IPS-18a (cell line): ENCODE data around the gene UBE2K.
"Not testable (repeated sequence)": the region's sequence is repeated elsewhere in the genome, so short reads cannot be mapped to it uniquely, and the experiment has no call there.

ENCODE experiments used
- H3K27ac ChIP-seq: one replicate; pipeline ENCODE4 v1.5.1; 2013; ENCODE audit warnings: low read length
- H3K27me3 ChIP-seq: one replicate; pipeline ENCODE4 v1.6.1; 2013; ENCODE audit warnings: mild to moderate bottlenecking, low read length; ENCODE audit not compliant: control insufficient read depth, insufficient read depth
- H3K36me3 ChIP-seq: one replicate; pipeline ENCODE4 v1.6.1; 2013; ENCODE audit warnings: low read depth, low read length; ENCODE audit not compliant: control insufficient read depth
- H3K4me1 ChIP-seq: one replicate; pipeline ENCODE4 v1.6.1; 2013; ENCODE audit warnings: low read depth, low read length; ENCODE audit not compliant: control insufficient read depth
- H3K4me3 ChIP-seq: one replicate; pipeline ENCODE4 v1.5.1; 2013; ENCODE audit warnings: low read length
- H3K9ac ChIP-seq: one replicate; pipeline ENCODE4 v1.6.1; 2013; ENCODE audit warnings: mild to moderate bottlenecking, low read length, moderate library complexity
- H3K9me3 ChIP-seq: one replicate; pipeline ENCODE4 v1.6.1; 2013; ENCODE audit warnings: low read depth, low read length; ENCODE audit not compliant: control insufficient read depth

The UBE2K gene

DNA sequence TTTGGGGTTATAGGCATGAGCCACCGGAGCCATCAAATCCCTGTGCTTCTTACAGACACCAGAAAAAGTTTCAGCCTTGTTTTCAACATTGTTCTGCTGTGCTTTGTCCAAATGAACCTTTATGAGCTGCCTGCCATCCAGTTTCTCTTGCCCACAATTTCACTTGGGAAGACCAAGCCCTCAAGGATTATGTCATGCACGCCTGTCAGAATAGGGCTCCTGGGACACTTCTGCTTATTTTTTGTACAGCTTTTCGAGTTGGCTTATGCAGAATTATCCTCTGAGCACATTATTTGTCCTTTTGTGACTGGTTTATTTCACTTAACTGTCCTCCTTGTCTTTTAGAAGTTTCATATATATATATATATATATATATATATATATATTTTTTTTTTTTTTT, 16.2 kb downstream of the UBE2K start:
- Histone ChIP-seq H3K27ac (no peak overlapping the region), H3K9ac (no peak overlapping the region), H3K4me3 (no peak overlapping the region), H3K36me3 (no peaks in the 10 kb centered on the region), H3K4me1 (no peaks in the 10 kb centered on the region), H3K9me3 (no peaks in the 10 kb centered on the region), H3K27me3 (no peaks in the 10 kb centered on the region)

DNA sequence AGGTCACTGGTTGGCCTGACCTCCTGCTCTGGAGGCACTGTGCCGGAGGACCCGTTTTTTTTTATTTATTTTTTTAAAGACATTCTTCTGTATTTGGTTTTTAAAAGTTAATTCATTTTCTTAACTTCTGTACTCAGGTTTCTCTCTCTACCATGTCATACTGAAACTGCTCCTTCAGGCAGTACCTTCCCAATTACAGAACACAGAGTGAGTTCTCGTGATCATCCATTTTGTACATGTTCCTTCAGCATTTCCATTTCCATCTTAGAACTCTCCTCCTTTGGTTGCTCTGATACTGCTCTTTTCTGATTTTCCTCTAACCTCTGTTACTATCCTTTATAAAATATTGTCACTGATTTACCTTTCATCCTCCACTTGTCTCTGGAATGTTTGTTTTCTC, 17.9 kb downstream of the UBE2K start:
- Histone ChIP-seq H3K36me3 (no peaks in the 10 kb centered on the region), H3K9me3 (no peaks in the 10 kb centered on the region), H3K9ac (no peak overlapping the region), H3K4me3 (no peak overlapping the region), H3K27ac (no peak overlapping the region), H3K4me1 (no peaks in the 10 kb centered on the region), H3K27me3 (no peaks in the 10 kb centered on the region)

DNA sequence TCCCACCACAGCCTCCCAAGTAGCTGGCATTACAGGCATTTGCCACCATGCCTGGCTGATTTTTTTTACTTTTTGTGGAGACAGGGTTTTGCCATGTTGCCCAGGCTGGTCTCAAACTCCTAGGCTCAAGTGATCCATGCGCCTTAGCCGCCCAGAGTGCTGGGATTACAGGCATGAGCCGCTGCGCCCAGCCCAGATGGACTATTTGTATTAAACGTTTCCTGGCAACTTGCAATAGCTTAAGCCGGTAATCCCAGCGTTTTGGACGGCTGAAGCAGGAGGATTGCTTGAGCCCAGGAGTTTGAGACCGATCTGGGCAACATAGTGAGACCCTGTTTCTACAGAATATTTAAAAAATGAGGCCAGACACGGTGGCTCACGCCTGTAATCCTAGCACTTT, 18.4 kb downstream of the UBE2K start:
- Histone ChIP-seq H3K4me3 (no peak overlapping the region), H3K9me3 (no peaks in the 10 kb centered on the region), H3K27ac (no peak overlapping the region), H3K36me3 (no peaks in the 10 kb centered on the region), H3K27me3 (no peaks in the 10 kb centered on the region), H3K9ac (no peak overlapping the region), H3K4me1 (no peaks in the 10 kb centered on the region)

DNA sequence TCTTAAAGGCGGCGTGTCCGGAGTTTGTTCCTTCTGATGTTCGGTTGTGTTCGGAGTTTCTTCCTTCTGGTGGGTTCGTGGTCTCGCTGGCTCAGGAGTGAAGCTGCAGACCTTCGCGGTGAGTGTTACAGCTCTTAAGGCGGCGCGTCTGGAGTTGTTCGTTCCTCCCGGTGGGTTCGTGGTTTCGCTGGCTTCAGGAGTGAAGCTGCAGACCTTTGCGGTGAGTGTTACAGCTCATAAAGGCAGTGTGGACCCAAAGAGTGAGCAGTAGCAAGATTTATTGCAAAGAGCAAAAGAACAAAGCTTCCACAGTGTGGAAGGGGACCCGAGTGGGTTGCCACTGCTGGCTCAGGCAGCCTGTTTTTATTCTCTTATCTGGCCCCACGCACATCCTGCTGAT, 19.8 kb downstream of the UBE2K start:
- not testable (repeated sequence) for H3K36me3 ChIP-seq, H3K4me3 ChIP-seq, H3K27me3 ChIP-seq, H3K27ac ChIP-seq, H3K9ac ChIP-seq, H3K9me3 ChIP-seq, H3K4me1 ChIP-seq

DNA sequence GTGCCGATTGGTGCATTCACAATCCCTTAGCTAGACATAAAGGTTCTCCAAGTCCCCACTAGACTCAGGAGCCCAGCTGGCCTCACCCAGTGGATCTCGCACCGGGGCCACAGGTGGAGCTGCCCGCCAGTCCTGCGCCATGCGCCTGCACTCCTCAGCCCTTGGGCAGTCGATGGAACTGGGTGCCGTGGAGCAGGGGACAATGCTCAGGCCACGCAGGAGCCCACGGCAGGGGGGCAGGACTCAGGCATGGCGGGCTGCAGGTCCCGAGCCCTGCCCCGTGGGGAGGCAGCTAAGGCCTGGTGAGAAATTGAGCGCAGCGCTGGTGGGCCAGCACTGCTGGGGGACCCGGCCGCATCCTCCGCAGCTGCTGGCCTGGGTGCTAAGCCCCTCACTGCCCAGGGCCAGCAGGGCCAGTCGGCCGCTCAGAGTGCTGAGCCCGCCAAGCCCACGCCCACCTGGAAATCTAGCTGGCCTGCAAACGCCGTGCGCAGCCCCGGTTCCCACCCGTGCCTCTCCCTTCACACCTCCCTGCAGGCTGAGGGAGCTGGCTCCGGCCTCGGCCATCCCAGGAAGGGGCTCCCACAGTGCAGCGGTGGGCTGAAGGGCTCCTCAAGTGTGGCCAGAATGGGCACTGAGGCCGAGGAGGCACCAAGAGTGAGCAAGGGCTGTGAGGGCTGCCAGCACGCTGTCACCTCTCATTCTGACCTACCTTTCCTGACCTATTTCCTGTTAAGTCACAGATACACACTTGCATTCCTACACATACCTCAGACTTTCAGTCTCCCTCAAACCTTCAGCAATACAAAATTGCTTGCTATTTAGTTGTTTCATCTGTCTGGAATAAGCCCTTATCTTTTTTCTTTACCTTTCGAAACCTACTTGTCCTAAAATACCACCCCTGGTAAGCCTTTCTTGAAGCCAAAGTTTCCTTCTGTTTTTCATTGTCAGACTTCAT, 20.7 kb downstream of the UBE2K start:
- Histone ChIP-seq H3K4me1 (no peaks in the 10 kb centered on the region), H3K27me3 (no peaks in the 10 kb centered on the region), H3K9me3 (no peaks in the 10 kb centered on the region), H3K4me3 (no peak overlapping the region), H3K27ac (no peak overlapping the region), H3K36me3 (no peaks in the 10 kb centered on the region), H3K9ac (no peak overlapping the region)

DNA sequence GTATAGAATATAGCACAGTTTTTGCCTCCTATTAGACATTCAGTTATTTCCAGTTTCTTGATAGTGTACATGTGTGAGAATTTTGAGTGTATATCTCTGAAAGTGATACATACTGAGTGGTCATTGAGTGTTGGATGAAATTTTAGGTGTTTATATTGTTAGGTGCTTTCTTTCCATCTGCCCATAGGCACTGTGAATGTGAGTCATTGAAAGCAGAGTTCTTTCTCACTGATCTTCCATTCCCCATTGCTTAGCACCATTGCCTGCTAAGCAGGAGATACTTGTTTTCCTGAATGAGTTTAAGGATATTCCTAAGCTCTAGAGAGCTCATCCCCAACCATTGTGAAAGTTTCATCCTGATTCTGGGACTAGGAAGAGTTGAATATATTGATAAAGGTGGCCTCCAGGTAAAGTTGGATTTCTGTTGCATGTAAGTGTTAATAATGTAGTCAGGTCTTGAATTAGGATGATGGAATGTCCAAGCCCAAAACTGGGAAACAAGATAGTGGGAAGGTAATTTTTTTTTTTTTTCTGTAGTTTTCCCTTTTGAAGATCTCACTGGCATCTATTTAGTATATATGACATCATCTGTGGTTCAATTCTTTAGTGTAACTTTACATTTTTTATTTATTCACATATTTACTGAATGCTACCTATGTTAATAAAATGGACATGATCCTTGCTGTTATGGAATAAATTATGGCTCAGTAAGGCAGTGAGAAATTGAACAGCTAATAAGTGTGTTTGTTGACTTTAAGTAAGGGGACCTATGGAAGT, 22.1 kb downstream of the UBE2K start:
- Histone ChIP-seq H3K36me3 (no peaks in the 10 kb centered on the region), H3K27me3 (no peaks in the 10 kb centered on the region), H3K9me3 (no peaks in the 10 kb centered on the region), H3K4me3 (no peak overlapping the region), H3K4me1 (no peaks in the 10 kb centered on the region), H3K9ac (no peak overlapping the region), H3K27ac (no peak overlapping the region)

DNA sequence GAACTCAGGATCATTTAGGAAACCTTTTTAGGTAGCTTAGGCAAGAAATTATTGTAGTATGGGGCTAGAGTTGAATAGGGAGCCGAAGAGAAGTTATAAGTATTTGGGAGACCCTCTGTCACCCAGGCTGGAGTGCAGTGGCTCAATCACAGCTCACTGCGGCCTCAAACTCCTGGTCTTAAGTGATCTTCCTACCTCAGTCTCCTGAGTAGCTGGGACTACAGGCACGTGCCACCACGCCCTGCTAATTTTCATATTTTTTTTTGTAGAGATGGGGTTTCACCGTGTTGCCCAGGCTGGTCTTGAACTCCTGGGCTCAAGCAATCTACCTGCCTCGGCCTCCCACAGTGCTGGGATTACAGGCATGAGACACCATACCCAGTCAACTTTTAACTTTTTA, 23.3 kb downstream of the UBE2K start:
- not testable (repeated sequence) for H3K4me1 ChIP-seq, H3K27me3 ChIP-seq, H3K27ac ChIP-seq

DNA sequence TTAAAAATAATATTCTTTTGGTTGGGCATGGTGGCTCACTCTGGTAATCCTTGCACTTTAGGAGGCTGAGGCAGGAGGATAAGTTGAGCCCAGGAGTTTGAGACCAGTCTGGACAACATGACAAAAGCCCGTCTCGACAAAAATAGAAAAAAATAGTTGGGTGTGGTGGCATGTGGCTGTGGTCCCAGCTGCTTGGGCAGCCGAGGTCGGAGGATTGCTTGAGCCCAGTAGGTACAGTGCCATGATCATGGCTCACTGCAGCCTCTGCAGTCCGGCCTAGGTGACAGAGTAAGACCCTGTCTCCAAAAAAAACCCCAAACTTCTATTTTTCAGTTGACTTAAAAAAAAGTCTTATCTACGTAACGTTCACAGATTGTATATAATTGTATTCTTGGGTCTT, 23.9 kb downstream of the UBE2K start:
- no peak overlapping the region for H3K9ac ChIP-seq
- no peak overlapping the region for H3K4me3 ChIP-seq
- no peaks in the 10 kb centered on the region for H3K27me3 ChIP-seq
- no peaks in the 10 kb centered on the region for H3K9me3 ChIP-seq
- no peaks in the 10 kb centered on the region for H3K36me3 ChIP-seq
- H3K4me1 ChIP-seq = no peaks in the 10 kb centered on the region
- H3K27ac ChIP-seq = no peak overlapping the region

More for the DNA sequence above, 23.3 kb downstream of the UBE2K start:
- H3K36me3 ChIP-seq, H3K4me3 ChIP-seq, H3K9ac ChIP-seq, H3K9me3 ChIP-seq: not testable (repeated sequence)

DNA sequence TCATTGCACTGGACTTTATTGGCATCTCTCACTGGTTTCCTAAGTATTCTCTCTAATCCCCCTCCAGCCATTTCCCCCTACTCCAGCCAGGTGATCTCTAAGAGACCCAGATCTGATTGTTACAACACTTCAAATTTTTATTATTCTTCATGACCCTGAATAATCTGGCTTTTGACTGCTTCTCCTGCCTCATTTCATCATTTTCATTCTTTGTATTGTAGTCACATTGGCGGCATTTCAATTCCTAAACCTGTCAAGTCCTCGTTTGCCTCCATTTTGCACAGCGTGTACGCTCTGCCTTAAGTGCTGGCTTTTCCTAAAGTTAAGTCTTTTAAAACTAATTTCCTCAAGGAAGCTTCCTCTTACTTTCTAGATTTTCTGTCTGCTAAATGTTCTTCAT, 31.6 kb downstream of the UBE2K start:
- Histone ChIP-seq H3K4me3 (no peak overlapping the region), H3K36me3 (peaks cover 4% of the 10 kb centered on the region), H3K27me3 (no peaks in the 10 kb centered on the region), H3K9ac (no peak overlapping the region), H3K27ac (no peak overlapping the region), H3K4me1 (no peaks in the 10 kb centered on the region), H3K9me3 (no peaks in the 10 kb centered on the region)

DNA sequence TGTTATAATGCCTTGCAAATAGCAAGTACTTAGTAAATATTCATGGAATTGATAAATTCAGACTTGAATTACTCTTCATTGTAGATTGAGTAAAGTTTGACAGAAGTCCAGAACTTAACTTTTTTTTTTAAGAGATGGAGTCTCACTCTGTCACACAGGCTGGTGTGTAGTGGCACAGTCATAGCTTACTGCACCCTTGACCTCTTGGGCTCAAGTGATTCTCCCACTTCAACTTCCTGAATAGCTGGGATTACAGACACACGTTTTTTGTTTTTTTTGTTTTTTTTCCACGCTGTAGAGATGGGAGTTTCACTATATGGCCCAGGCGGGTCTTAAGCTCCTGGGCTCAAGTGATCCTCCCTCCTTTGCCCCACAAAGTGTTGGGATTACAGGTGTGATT, 32.1 kb downstream of the UBE2K start:
- Histone ChIP-seq H3K9ac (no peak overlapping the region), H3K27me3 (no peaks in the 10 kb centered on the region), H3K27ac (no peak overlapping the region), H3K4me1 (no peaks in the 10 kb centered on the region), H3K9me3 (no peaks in the 10 kb centered on the region), H3K4me3 (no peak overlapping the region), H3K36me3 (peaks cover 4% of the 10 kb centered on the region)

DNA sequence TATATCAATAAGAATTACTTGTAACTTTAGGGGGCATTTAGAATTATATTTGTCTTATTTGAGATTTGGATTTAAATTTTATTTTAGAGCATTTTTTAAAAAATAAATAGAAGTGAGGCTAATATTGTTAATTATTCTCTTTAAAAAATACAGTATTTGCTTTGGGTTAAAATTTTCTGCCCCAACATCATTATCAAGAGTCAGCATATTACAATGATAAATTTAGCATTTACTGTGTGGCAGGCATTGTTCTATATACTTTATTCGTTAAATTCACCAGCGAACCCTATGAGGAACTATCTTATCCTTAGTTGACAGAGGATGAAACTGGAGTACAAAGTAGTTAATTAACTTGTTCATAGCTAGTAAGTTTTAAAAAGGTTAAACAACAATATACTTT, 34.0 kb downstream of the UBE2K start:
- Histone ChIP-seq H3K27me3 (no peaks in the 10 kb centered on the region), H3K27ac (no peak overlapping the region), H3K36me3 (peaks cover 5% of the 10 kb centered on the region)

More for the DNA sequence above, 34.0 kb downstream of the UBE2K start:
- Histone ChIP-seq H3K9ac (no peak overlapping the region), H3K9me3 (no peaks in the 10 kb centered on the region), H3K4me3 (no peak overlapping the region), H3K4me1 (no peaks in the 10 kb centered on the region)
